ENCODE results near the gene CTAG1B.

- TF ChIP-seq, protein P1, sequence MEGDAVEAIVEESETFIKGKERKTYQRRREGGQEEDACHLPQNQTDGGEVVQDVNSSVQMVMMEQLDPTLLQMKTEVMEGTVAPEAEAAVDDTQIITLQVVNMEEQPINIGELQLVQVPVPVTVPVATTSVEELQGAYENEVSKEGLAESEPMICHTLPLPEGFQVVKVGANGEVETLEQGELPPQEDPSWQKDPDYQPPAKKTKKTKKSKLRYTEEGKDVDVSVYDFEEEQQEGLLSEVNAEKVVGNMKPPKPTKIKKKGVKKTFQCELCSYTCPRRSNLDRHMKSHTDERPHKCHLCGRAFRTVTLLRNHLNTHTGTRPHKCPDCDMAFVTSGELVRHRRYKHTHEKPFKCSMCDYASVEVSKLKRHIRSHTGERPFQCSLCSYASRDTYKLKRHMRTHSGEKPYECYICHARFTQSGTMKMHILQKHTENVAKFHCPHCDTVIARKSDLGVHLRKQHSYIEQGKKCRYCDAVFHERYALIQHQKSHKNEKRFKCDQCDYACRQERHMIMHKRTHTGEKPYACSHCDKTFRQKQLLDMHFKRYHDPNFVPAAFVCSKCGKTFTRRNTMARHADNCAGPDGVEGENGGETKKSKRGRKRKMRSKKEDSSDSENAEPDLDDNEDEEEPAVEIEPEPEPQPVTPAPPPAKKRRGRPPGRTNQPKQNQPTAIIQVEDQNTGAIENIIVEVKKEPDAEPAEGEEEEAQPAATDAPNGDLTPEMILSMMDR (IDR thresholded peaks at IDR 0.05), result no peak
- no peak for TF ChIP-seq POLR2AphosphoS5 (IDR thresholded peaks at IDR 0.05)
These were observed 35.8 kb upstream of the CTAG1B start for GRCh38 chrX:154654925-154655324.
